Parathyroid adenoma (tissue), 2 donors: ENCODE measurements around the gene IQGAP3.
A peak's percentile ranks its signal among the peaks of the same experiment; 100 is the strongest.

Source experiments
- H2AFZ ChIP-seq: fragments of 300-600 bp; sonication (generic); one replicate; pipeline ENCODE4 v1.7.0; 2017; ENCODE audit warnings: antibody characterized with exemption, mild to moderate bottlenecking
- H3K27ac ChIP-seq: fragments of 300-600 bp; sonication (generic); one replicate; pipeline ENCODE4 v1.7.0; 2017
- H3K27me3 ChIP-seq: fragments of 300-600 bp; sonication (generic); one replicate; pipeline ENCODE4 v1.7.0; 2017; ENCODE audit warnings: low read length; ENCODE audit not compliant: control insufficient read depth, insufficient read depth
- H3K36me3 ChIP-seq: fragments of 300-600 bp; sonication (generic); one replicate; pipeline ENCODE4 v1.7.0; 2017; ENCODE audit warnings: low read length; ENCODE audit not compliant: control insufficient read depth, insufficient read depth
- H3K4me1 ChIP-seq: fragments of 300-600 bp; sonication (generic); one replicate; pipeline ENCODE4 v1.7.0; 2017; ENCODE audit warnings: control low read depth
- H3K4me2 ChIP-seq: fragments of 300-600 bp; sonication (generic); one replicate; pipeline ENCODE4 v1.7.0; 2017; ENCODE audit warnings: low read length
- H3K4me3 ChIP-seq: fragments of 300-600 bp; sonication (generic); one replicate; pipeline ENCODE4 v1.7.0; 2017; ENCODE audit warnings: low read depth, low read length
- H3K79me2 ChIP-seq: fragments of 300-600 bp; sonication (generic); one replicate; pipeline ENCODE4 v1.7.0; 2017; ENCODE audit warnings: control low read depth
- H3K9ac ChIP-seq: fragments of 300-600 bp; sonication (generic); one replicate; pipeline ENCODE4 v1.7.0; 2017; ENCODE audit warnings: mild to moderate bottlenecking
- H3K9me3 ChIP-seq: fragments of 300-600 bp; sonication (generic); one replicate; pipeline ENCODE4 v1.7.0; 2017; ENCODE audit warnings: low read length; ENCODE audit not compliant: control insufficient read depth
- CTCF ChIP-seq: fragments of 300-600 bp; sonication (generic); IDR thresholded peaks from one replicate; pipeline ENCODE4 v1.7.0; 2017; ENCODE audit warnings: antibody characterized with exemption, mild to moderate bottlenecking
- donor health status: primary hyperparathyroidism.

Gene IQGAP3

GRCh38 chr1:156504438-156504813 lies 67.9 kb downstream of the IQGAP3 start:
- H3K27me3 ChIP-seq = no peaks in the 10 kb centered on the region
- H3K4me2 ChIP-seq = peak overlapping the region; percentile 74
- peaks cover 32% of the 10 kb centered on the region for H3K4me1 ChIP-seq
- no peak overlapping the region for H3K9ac ChIP-seq
- peak overlapping the region; percentile 50 for H3K4me3 ChIP-seq
- H3K27ac ChIP-seq = peak overlapping the region; percentile 100
- no peak for TF ChIP-seq CTCF
- H3K79me2 ChIP-seq = peaks cover 5% of the 10 kb centered on the region
- no peaks in the 10 kb centered on the region for H3K36me3 ChIP-seq
- no peaks in the 10 kb centered on the region for H3K9me3 ChIP-seq
- peak overlapping the region; percentile 82 for H2AFZ ChIP-seq

GRCh38 chr1:156503698-156504437 lies 68.5 kb downstream of the IQGAP3 start:
- H3K27me3 ChIP-seq = no peaks in the 10 kb centered on the region
- H3K9me3 ChIP-seq = no peaks in the 10 kb centered on the region
- no peaks in the 10 kb centered on the region for H3K36me3 ChIP-seq
- peak overlapping the region; percentile 76 for H2AFZ ChIP-seq
- peak overlapping the region; percentile 100 for H3K27ac ChIP-seq
- H3K4me3 ChIP-seq = peak overlapping the region; percentile 48
- no peak overlapping the region for H3K9ac ChIP-seq
- H3K4me2 ChIP-seq = peak overlapping the region; percentile 74
- no peak for TF ChIP-seq CTCF
- peaks cover 10% of the 10 kb centered on the region for H3K79me2 ChIP-seq
- peaks cover 32% of the 10 kb centered on the region for H3K4me1 ChIP-seq

GRCh38 chr1:156502894-156503697 lies 69.3 kb downstream of the IQGAP3 start:
- H3K4me2 ChIP-seq = peak overlapping the region; percentile 69
- no peaks in the 10 kb centered on the region for H3K9me3 ChIP-seq
- peaks cover 32% of the 10 kb centered on the region for H3K4me1 ChIP-seq
- TF ChIP-seq CTCF = no peak
- H3K27ac ChIP-seq = peak overlapping the region; percentile 100
- peak overlapping the region; percentile 76 for H2AFZ ChIP-seq
- H3K4me3 ChIP-seq = peak overlapping the region; percentile 48
- no peaks in the 10 kb centered on the region for H3K36me3 ChIP-seq
- H3K79me2 ChIP-seq = peaks cover 16% of the 10 kb centered on the region
- H3K27me3 ChIP-seq = no peaks in the 10 kb centered on the region
- no peak overlapping the region for H3K9ac ChIP-seq

GRCh38 chr1:156502391-156502893 lies 69.9 kb downstream of the IQGAP3 start:
- Histone ChIP-seq H3K27ac (peak overlapping the region; percentile 100), H3K4me3 (peak overlapping the region; percentile 48), H3K4me1 (peaks cover 35% of the 10 kb centered on the region), H3K79me2 (peaks cover 21% of the 10 kb centered on the region), H3K36me3 (no peaks in the 10 kb centered on the region), H3K4me2 (peak overlapping the region; percentile 69), H3K27me3 (no peaks in the 10 kb centered on the region), H3K9ac (no peak overlapping the region), H3K9me3 (no peaks in the 10 kb centered on the region), H2AFZ (peak overlapping the region; percentile 76)
- TF ChIP-seq CTCF = no peak
